Renal cortex interstitium (tissue), 11 donors: ENCODE data around the gene TRIM32. TPM values are rescaled to one million over a fixed set of nuclear protein-coding genes. Genes with fewer than 3 reads are reported as not detected.
"Not testable (repeated sequence)": the region's sequence is repeated elsewhere in the genome, so short reads cannot be mapped to it uniquely, and the experiment has no call there.

Source experiments
- DNase-seq, 11 donors: peaks; one replicate each; pipeline ENCODE4 v3.0.0-alpha.2; 2013; ENCODE audit warnings: low read depth in 9 of 11, low spot score in 4 of 11; ENCODE audit errors: extremely low read depth in 1 of 11
- polyA plus RNA-seq, 3 donors: library from polyadenylated mRNA; unstranded; fragments of 120-200 nt; gene quantifications; one replicate each; pipeline ENCODE4 v1.2.1, GENCODE V29; 2013; ENCODE audit not compliant: insufficient read length in 3 of 3

TRIM32 gene
- polyA plus RNA-seq, 3 donors: 21.5 to 22.0 (median 21.7) TPM

DNA sequence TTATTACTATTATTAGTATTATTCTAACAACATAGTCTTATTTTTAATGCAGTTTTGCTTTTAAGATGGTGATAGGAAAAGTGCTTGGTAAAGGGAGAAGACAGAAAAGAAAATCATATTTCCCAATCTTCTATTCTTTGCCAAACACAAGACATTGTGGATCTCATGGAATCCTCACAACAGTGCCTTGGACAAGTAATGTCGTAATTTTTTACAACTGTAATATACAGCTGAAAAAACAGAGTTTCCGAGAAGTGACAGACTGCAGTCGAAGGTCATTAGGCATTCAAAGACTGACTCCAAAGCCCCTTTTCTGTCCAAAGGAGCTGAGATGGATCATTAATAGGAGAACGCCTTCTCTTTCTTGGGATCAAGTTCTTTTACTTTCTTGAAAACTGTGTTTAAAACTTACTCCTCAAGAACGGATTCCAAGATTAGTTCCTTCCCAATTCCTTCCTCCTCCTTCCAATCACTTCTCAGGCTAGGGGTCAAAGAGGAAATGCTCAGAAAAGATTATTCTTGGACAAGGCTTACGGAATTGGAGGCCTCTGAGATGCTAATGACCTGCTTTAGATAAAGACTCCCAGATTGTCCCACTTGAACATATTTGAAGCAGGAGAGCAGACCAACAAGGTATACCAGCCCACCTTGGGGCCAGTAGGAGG lies 24.3 kb upstream of the TRIM32 start:
- DNase-seq: peak in 2 of 11 donors; percentile 12 to 15

DNA sequence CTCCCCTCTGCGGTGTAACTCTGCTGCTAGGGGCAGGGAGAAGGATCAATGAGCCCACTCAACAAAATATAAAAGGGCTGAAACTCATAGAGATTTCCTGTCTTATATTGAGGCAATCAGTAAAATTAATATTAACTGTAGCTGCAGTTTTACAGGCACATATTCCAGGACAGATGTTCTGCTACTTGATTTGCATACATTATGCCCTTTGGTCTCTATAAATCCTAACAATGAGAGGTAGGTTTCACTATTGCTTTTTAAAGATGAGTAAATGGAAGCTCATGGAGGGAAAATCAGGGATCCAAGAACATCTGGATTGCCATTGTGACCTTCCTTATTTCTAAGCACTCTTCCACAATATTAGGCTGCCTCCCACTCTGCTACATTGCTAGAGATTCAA lies 23.5 kb upstream of the TRIM32 start:
- DNase-seq: no peak

GRCh38 chr9:116668970-116669695 lies 18.0 kb upstream of the TRIM32 start:
- DNase-seq: no peak

DNA sequence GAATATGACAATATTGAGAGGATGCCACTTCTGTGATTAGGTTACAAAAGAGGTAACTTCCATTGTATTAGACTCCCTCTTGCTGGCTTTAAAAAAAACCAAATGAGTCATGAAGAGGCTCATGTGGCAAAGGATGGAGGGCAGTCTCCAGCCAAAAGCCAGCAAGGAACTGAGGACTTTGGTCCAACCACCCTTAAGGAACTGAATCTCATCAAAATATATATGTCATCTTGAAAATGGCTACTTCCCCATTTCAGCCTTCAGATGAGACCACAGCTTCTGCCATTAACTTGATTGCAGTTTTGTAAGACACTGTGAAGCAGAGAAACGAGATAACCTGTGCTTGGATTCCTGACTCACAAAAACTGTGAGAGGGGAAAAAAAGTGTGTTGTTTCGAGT lies 15.5 kb upstream of the TRIM32 start:
- DNase-seq: no peak

DNA sequence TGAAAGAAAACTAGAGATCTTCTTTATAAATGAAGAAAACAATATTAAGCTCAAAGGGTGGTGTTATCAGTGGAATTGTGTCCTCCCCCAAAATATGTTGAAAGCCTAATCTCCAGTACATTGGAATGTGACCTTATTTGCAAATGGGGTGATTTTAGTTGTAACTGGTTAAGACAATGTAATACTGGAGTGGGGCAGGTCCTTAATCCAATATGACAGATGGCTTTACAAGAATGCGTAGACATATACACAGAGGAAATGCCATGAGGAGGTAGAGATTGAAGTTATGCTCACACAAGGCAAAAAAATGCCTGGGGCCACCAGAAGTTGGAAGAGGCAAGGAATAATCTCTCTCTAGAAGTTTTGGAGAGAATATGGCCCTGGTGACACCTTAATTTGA lies 13.7 kb upstream of the TRIM32 start:
- DNase-seq: no peak

DNA sequence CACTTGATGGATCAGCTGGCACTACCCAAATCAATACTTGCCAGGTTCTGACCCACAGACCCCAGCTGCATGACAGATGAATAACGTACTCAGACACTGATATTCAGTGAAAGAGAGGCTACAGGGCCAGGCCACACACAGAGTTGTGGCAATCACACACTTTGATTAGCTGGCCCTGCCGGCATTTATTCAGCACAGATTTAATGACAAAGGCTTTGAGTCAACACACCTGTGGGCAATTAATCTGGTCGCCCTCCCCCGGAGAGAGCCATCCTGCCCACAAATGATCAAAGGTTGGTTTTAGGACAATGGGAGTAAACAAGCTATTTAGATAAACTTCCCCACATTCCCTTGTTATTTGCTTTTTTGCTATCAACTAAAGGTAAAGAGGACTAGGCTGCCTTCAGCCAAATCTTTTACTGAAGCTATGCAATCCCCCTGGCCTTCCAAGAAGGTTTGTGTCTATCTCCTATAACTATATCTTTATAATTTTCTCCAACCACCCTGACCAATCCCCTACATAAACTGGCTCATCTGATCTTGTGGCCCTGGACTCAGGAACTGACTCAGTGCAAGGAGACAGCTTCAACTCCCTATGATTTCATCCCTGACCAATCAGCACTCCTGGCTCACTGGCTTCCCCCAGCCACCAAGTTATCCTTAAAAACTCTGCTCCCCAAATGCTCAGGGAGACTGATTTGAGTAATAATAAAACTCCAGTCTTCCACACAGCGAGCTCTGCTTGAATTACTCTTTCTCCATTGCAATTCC lies 12.7 kb upstream of the TRIM32 start:
- no peak for DNase-seq

DNA sequence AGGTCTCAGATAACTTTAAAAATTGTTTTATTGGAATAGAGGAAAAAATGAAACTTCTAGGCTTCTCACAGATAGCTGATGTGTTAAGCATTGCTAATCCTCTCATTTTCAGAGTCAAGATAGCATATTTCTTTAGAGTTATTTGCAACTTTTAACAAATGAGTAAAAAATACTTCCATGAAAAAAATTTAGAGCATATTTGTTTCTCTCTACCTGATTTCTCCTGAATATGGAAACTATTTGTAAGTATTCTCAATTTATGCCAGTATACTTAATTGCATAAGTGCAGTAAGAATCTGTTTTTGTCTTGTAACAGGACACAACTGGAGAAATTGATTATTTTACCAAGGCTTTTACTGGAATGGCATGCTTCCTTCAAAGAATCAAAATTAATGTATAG lies 3.6 kb upstream of the TRIM32 start:
- DNase-seq: no peak

DNA sequence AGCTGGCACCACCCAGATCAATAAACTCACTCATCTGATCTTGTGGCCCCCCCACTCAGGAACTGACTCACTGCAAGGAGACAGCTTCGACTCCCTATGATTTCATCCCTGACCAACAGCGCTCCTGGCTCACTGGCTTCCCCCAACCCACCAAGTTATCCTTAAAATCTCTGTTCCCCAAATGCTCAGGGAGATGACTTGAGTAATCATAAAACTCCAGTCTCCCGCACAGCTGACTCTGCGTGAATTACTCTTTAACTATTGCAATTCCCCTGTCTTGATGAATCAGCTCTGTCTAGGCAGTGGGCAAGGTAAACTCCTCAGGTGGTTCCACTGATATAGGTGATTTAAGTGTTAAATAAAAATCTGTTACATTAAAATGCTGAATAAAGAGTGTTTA lies 1.9 kb upstream of the TRIM32 start:
- no peak for DNase-seq

- no peak for DNase-seq
Measured at GRCh38 chr9:116686135-116686534, 970 bp upstream of the TRIM32 start.

DNA sequence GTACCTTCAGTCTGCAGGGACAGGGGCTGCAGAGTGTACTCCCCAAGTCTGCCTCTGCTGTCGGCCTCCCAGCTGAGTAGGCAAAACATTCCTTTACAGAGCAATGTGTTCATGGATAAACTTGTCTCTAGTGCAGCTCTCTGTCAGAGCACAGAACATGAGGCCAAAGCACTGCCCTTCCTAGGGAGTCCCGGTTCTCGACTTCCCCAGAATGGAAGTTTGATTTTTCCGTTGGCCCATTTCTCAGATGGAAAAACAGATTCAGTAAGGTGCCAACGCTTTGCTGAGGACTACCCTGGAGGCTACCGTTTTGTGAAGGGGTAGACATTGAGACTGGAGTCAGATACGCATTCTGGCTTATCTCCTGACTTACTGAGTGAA lies 422 bp upstream of the TRIM32 start:
- no peak for DNase-seq

- DNase-seq: no peak
Measured at GRCh38 chr9:116687754-116688135, 640 bp downstream of the TRIM32 start.

DNA sequence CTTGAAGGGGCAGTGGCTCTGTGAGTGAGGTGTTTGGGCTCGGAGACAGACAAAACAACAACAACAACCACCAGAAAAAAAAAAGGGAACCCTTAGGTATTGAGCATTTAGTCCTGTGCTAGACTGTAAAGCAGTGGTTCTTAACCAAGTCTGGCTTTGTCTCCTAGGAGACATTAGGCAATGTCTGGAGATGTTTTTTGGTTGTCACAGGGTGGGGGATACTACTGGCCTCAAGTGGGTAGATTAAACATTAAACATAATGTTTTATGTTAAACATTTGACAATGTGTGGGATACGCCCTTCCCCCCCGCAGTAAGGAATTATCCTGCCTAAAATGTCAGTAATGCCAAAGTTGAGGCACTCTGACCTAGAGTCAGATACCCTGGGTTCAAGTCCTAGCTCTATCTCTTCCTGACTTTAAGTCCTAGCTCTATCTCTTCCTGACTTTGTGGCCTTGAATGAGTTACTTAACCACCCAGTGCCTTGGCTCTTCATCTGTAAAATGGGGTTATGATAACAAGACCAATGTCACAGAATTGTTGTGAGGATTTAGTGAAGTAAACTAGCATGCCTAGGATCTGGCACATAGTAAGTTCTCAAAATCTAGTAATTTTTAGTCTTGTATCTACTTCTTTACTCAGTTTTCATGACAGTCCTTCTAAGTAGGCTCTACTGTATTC lies 1.8 kb downstream of the TRIM32 start:
- no peak for DNase-seq

GRCh38 chr9:116689486-116690032 lies 2.5 kb downstream of the TRIM32 start:
- DNase-seq: no peak

GRCh38 chr9:116690805-116691204 lies 3.7 kb downstream of the TRIM32 start:
- DNase-seq: not testable (repeated sequence)

DNA sequence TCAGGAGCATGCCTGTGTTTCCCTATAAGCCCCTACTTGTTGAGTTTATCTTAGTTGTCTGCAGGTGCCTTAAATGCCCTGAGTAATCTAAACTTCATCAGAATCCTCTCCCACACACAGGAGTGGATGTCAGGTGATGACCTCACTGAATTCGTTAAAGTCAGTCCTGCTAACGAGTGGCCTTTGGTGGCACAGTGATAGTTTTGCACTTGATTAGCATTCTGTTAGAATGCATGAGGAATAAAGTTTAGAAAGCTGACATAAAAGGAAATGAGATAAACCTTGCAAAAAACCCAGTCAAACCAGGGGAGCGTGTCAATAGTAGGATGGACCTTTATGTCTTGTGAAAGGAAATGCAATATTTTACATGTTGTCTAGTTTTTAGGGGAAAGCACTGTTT lies 4.5 kb downstream of the TRIM32 start:
- DNase-seq: no peak

DNA sequence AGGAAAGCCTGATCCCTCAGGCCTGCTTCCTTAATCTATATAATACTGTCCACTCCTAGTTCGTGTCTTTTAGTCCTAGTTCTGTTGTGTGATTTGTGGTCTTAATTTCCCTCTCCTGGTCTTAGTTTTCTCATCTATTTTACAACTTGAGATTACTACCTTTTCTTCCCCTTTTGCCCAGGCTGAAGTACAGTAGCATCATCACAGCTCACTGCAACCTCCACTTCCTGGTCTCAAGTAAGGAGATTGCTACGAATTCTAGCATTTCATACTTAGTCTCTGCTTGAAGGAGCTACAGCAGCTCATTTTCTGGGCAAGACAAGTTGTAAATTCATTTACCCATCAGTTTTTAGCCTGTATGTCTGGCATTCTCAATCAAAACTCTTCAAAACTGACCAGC lies 5.5 kb downstream of the TRIM32 start:
- DNase-seq: no peak

- no peak for DNase-seq
Measured at GRCh38 chr9:116693233-116693731, 6.2 kb downstream of the TRIM32 start.

DNA sequence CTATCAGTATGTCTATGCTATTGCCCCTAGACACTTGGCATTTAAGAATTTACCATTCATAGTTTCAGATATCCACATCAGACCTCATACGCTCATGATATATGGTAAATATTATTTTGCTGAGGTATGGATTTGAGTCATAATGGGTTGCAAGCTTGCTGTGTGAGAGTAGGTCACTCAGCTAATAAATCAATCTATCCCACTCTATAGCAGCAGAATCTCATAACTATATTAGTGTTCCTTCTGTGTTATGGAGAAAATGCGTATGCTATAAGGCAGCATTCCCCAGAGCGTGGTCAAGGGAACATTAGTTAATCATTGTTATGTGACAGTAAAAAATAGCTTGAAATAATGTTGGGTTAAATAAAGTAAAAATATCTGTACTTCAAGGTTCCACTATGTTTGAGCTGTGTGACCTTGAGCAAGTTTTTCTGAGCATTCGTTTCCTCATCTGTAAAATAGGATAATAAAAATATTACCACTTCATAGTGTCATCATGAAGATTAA lies 7.7 kb downstream of the TRIM32 start:
- DNase-seq: no peak

- no peak for DNase-seq
Measured at GRCh38 chr9:116695438-116695837, 8.3 kb downstream of the TRIM32 start.
